HL-60/S4 treated with retinoic acid at 250 ng/mL for 4 days and 3 days (cell line): Measurements from ENCODE around the gene FAS.

ENCODE experiments used
- in situ Hi-C: fragments of 300-500 bp; cut with MboI; formaldehyde crosslinking; loops from 2 replicates; pipeline ENCODE4 v1.7.0; 2022; ENCODE audit warnings: low sequenced_read_pairs

Gene FAS

GRCh38 chr10:88968391-88968790 is 22.2 kb upstream of the FAS start:
- in situ Hi-C loops: no loop called here

- in situ Hi-C loops: no loop called here
Observed at GRCh38 chr10:88971221-88972061, 19.2 kb upstream of the FAS start.

- in situ Hi-C loops: no loop called here
Observed at GRCh38 chr10:88974012-88974411, 16.6 kb upstream of the FAS start.

DNA sequence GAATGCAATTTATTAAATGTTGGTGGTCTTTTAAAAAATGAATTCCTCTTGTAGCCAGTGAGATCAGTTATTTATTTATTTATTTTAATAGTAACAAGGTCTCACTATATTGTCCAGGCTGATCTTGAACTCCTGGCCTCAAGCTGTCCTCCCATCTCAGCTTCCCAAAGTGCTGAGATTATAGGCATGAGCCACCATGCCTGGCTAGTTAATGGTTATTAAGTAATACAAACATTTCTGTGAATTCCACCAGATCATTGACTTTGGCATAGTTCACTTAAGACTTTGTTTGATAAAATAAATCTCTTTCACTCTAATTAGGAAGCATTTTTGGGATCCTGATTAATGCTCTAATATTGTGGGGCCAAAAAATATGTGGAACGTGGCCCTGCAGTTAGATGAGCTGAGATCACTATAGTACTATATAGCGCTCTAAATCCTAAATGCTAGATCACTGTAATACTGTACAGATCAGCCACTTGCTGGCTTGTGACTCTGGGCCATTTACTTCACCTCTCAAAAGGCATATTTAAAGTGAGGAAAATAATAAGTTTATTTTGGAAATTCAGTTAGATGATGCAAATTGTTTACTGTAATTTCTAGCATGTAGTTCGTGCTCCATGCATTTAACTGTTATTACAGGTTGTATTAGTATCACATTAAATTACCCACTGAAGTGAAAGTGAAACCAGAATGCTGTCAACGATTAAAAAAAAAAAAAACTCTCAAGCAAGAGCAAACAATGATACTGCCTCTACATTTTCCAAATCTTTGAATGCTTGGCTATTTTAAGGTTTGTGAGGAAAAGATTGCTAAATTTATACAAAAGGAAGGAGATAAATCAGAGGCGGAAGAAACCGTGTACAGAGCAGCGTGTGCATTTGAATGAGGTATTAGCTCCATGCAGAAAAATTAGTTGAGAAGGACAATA is 15.9 kb upstream of the FAS start:
- in situ Hi-C loops: no loop called here

GRCh38 chr10:88975377-88975720 is 15.2 kb upstream of the FAS start:
- in situ Hi-C loops: no loop called here

GRCh38 chr10:88978463-88978862 is 12.1 kb upstream of the FAS start:
- in situ Hi-C loops: no loop called here

DNA sequence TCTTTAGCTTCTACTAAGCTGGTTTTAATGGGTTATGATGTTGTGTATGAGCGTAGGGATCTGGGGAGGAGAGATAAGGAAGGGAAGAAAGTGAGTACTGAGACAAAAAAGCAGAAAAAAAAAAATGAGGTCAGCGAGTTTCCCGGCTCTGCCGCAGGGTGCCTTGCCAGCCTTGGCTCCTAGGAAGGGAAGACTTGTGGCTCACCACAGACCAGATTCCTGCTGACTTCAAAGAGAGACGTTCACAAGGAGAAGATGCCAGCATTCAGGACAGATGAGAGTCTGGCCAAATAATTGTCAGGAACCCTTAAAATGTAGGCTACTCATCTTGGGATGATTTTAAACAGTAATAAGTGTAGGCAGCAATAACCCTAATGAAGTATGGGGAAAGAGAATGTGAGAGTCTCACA is 11.4 kb upstream of the FAS start:
- in situ Hi-C loops: no loop called here

DNA sequence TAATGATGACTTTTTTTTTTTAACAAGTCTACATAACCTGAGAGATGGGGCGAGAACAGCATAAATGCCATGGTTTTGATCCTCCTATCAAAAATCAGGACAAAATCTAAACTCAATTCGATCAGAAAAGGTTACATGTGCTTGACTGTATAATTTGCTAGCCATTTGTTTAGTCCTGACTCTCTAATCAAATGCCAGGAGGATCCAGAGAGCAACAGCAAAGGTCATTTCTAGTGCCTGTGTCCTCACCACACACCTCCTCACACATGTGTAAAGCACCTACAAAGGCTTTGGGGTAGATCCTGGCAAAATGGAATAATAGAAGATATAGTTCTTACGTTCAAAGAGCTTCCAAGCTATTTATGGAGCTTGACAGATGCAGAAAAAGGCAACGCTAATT is 11.0 kb upstream of the FAS start:
- in situ Hi-C loops: no loop called here

GRCh38 chr10:88980247-88980646 is 10.4 kb upstream of the FAS start:
- in situ Hi-C loops: no loop called here

DNA sequence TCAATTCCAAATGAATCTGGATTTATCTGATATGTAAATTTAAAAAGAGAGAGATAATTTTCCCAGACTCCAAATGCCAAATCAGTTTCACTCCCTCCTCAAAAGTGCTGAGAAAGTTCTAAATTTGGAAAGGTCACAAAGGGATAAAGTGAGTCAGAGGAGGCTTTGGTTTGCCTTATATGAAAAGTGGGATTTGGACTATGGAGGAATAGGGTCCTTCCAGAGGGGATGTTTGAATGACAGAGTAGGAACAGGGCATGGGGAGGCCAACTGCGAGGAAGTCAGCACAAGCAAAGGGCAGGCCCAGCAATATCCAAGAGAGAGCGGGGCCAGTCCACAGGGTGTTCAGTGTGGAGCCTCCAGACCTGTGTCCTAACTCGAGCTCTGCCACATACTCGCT is 9.8 kb upstream of the FAS start:
- in situ Hi-C loops: no loop called here

GRCh38 chr10:88981435-88981834 is 9.2 kb upstream of the FAS start:
- in situ Hi-C loops: no loop called here

GRCh38 chr10:88982366-88982765 is 8.2 kb upstream of the FAS start:
- in situ Hi-C loops: no loop called here

- in situ Hi-C loops: no loop called here
Observed at GRCh38 chr10:88983206-88983605, 7.4 kb upstream of the FAS start.

DNA sequence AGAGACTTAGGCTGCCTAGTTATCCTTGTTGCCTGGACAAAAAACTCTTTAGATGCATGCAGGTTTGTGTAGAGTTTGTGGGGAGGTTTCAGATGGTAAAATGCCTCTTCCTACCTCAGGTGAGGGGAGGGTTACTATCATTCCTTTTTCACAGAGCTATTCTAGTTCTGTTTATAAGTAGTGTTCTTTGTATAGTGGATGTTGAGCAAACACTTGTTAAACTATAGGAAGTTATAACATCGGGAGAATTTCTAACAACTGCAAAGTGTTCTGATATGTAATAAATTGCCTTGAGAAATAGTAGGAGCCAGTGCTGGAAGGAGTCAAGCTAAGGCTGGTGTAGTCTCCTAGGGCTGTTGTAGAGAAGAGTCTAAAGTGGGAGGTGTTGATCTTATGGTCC is 6.7 kb upstream of the FAS start:
- in situ Hi-C loops: no loop called here

DNA sequence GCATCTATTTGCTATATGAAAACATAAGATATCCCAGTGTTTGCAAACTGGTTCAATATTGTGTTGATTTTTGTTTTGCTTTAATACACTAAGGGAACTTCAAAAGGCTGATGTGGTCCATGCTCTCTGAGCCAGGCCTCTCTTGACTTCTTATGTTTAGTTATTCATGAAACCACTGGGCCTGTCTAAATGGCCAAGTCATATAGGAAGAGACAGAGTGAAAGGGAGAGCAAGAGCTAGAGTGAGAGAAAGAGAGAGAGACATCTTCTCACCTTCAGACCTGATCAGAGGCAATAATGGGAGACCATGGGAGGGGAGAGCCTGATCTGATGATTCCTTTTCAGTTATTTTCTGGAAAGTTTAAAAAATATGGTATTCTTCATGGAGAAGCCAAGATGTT is 6.1 kb upstream of the FAS start:
- in situ Hi-C loops: no loop called here

- in situ Hi-C loops: no loop called here
Observed at GRCh38 chr10:88986549-88987242, 3.9 kb upstream of the FAS start.

DNA sequence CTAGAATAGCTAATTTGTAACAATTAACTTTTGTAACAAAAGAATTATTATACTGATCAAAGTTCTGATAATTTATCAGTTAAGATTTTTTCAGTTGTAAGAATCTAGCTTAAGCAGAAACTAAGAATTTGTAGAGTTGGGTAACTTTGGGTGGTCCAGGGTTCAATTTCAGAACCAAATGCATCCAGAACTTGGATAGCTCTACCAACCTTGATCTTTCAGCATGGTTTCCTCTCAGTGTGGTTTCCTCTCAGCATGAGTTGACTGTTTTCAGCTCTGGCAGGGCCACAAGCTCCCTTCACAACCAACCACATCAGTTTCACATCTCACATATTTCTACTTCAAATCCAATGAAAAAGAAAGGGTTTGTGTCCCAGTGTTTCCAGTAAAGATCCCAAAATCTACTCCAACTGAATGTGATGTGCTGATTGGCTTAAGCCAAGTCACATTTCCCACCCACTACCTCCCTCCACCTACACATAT is 3.3 kb upstream of the FAS start:
- in situ Hi-C loops: no loop called here

- in situ Hi-C loops: no loop called here
Observed at GRCh38 chr10:88987840-88988239, 2.8 kb upstream of the FAS start.

DNA sequence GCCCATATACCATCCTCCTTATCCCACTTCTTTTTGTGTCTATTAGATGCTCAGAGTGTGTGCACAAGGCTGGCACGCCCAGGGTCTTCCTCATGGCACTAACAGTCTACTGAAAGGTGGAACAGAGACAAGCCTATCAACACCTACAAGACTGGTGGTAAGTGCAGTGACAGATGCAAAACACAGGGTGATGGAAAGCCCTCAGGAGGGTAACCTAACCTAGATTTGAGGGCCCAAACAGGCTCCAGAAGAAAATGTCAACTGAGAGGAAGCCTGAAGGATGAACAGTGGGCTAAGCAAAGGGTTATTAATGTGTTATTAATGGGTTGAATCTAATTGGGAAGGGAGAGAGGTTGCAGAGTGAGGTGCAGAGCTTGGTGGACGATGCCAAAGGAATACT is 1.2 kb upstream of the FAS start:
- in situ Hi-C loops: no loop called here

DNA sequence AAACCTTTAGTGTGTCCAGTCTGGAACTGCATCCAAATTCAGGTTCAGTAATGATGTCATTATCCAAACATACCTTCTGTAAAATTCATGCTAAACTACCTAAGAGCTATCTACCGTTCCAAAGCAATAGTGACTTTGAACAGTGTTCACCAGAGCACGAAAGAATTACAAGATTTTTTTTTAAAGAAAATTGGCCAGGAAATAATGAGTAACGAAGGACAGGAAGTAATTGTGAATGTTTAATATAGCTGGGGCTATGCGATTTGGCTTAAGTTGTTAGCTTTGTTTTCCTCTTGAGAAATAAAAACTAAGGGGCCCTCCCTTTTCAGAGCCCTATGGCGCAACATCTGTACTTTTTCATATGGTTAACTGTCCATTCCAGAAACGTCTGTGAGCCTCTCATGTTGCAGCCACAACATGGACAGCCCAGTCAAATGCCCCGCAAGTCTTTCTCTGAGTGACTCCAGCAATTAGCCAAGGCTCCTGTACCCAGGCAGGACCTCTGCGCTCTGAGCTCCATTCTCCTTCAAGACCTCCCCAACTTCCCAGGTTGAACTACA is 694 bp upstream of the FAS start:
- in situ Hi-C loops: no loop called here
